ENCODE results near the gene KRTAP2-1. TPM values are rescaled to one million over a fixed set of nuclear protein-coding genes. Genes with fewer than 3 reads are reported as not detected.

KRTAP2-1 gene
- total RNA-seq, 2 donors from 2014 or later: not detected

GRCh38 chr17:41024697-41025096 is 22.4 kb downstream of the KRTAP2-1 start:
- no peak overlapping the region for H3K27ac ChIP-seq
- H3K27me3 ChIP-seq: no peaks in the 10 kb centered on the region
- H3K36me3 ChIP-seq: no peaks in the 10 kb centered on the region
- H3K4me3 ChIP-seq: no peak overlapping the region
- no peak for TF ChIP-seq CTCF (IDR thresholded peaks at IDR 0.05)
- no peak for DNase-seq (ENCODE audit: low spot score)
- no peaks in the 10 kb centered on the region for H3K9me3 ChIP-seq
- H3K4me1 ChIP-seq: no peaks in the 10 kb centered on the region

- H3K36me3 ChIP-seq: no peaks in the 10 kb centered on the region
- DNase-seq (ENCODE audit: low spot score): no peak
- H3K4me3 ChIP-seq: no peak overlapping the region
- TF ChIP-seq CTCF (IDR thresholded peaks at IDR 0.05): no peak
- no peaks in the 10 kb centered on the region for H3K9me3 ChIP-seq
- H3K27me3 ChIP-seq: no peaks in the 10 kb centered on the region
- no peak overlapping the region for H3K27ac ChIP-seq
- H3K4me1 ChIP-seq: no peaks in the 10 kb centered on the region
Observed at GRCh38 chr17:41020336-41020735, 26.8 kb downstream of the KRTAP2-1 start.

- Histone ChIP-seq H3K27me3 (no peaks in the 10 kb centered on the region), H3K4me1 (no peaks in the 10 kb centered on the region), H3K27ac (no peak overlapping the region), H3K36me3 (no peaks in the 10 kb centered on the region), H3K4me3 (no peak overlapping the region), H3K9me3 (no peaks in the 10 kb centered on the region)
- DNase-seq (ENCODE audit: low spot score): no peak
- TF ChIP-seq CTCF (IDR thresholded peaks at IDR 0.05): no peak
Observed at GRCh38 chr17:41019415-41019814, 27.7 kb downstream of the KRTAP2-1 start.

- Histone ChIP-seq H3K4me1 (no peaks in the 10 kb centered on the region), H3K36me3 (no peaks in the 10 kb centered on the region), H3K27ac (no peak overlapping the region), H3K27me3 (no peaks in the 10 kb centered on the region), H3K9me3 (no peaks in the 10 kb centered on the region), H3K4me3 (no peak overlapping the region)
- TF ChIP-seq CTCF (IDR thresholded peaks at IDR 0.05): no peak
- no peak for DNase-seq (ENCODE audit: low spot score)
Observed at GRCh38 chr17:41018541-41018940, 28.6 kb downstream of the KRTAP2-1 start.

GRCh38 chr17:41016578-41017215 is 30.4 kb downstream of the KRTAP2-1 start:
- Histone ChIP-seq H3K36me3 (no peaks in the 10 kb centered on the region), H3K27ac (no peak overlapping the region), H3K4me1 (no peaks in the 10 kb centered on the region), H3K27me3 (no peaks in the 10 kb centered on the region), H3K9me3 (no peaks in the 10 kb centered on the region), H3K4me3 (no peak overlapping the region)
- TF ChIP-seq CTCF (IDR thresholded peaks at IDR 0.05): no peak
- DNase-seq (ENCODE audit: low spot score): no peak

- Histone ChIP-seq H3K4me1 (no peaks in the 10 kb centered on the region), H3K27me3 (no peaks in the 10 kb centered on the region), H3K4me3 (no peak overlapping the region), H3K27ac (no peak overlapping the region), H3K36me3 (no peaks in the 10 kb centered on the region), H3K9me3 (no peaks in the 10 kb centered on the region)
- no peak for DNase-seq (ENCODE audit: low spot score)
- no peak for TF ChIP-seq CTCF (IDR thresholded peaks at IDR 0.05)
Observed at GRCh38 chr17:41015454-41015853, 31.7 kb downstream of the KRTAP2-1 start.

Data from right atrium auricular region (tissue), 2 donors.